GM18909 (cell line): ENCODE results near the gene ERBB4.
"Not testable (repeated sequence)": the region's sequence is repeated elsewhere in the genome, so short reads cannot be mapped to it uniquely, and the experiment has no call there.

Source experiments
- ATAC-seq: cut with Tn5 transposase; IDR thresholded peaks from one replicate; pipeline ENCODE4 v1.9.1; 2021; ENCODE audit warnings: mild to moderate bottlenecking; ENCODE audit not compliant: unreplicated experiment, poor library complexity

The ERBB4 gene

DNA sequence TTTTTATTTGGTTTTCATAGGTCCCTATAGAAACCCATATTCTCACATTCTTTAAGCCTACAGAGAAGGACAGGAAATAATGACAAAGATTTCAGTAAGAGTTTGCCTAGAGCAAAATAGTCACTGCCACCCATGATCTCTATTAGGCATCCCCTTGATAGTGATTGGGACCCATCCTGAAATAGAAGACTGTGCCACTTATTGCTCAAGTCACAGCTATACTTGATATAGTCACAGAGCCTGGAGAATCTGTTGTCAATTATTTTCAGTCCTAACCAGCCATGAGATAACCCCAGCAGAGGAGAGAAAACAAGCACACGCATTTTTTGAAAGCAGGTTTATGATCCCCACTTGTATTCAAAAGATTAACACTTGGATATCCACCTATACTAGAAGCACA lies 8.2 kb downstream of the ERBB4 start:
- ATAC-seq, result no peak

DNA sequence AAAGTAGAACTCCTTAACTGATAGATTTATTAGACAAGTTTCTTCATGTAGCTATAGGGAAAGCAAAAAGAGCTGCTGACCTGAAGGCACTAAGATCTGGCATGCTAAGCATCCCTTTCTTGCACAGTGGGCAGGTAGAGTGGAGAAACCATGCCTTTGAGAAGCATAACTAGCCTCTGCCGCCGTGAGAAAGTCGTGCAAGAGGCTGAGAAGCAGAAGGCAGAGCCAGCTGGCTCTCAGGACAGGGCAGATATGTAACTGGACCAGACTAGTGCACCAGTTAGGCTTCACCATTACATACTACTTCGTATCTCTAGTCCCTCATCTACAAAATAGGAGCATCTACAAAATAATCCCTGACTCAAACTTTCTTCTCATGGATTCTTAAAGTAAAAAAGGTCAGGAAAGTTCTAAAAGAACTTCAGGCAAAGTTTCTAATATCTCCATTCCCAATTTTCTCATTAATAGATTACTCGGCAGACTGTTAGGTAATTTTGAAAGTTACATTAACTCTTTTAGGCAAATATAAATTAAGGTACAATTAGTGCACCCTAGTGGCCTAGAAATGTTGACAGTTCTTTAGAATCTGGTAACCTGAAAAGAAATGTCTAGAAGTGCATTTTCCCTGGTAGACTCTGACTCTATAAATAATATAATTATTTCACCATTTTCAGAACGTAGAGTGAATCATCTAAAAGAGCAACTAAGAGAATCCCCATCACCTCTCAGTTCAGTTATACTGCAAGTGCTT lies 10.3 kb downstream of the ERBB4 start:
- ATAC-seq, result no peak

- no peak for ATAC-seq
Measured at GRCh38 chr2:212526059-212526458, 12.5 kb downstream of the ERBB4 start.

DNA sequence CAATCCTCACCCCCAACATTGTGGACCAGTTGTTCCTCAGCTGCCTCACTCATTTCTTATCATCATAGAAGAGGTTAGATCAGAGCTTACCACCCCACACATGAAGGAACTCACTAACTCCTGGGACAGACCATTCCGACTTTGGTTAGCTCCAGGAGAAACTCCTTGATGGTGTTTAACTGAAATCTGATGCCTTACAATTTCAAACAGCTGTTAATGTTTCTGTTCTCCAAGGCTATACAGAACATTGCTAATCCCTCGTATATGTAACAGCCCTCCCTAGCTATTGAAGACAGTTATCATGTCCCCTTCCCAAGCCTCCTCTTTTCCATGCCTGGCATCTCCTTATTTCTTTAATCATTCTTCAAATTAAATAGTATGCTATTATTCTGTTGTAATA lies 14.8 kb downstream of the ERBB4 start:
- ATAC-seq, result no peak

DNA sequence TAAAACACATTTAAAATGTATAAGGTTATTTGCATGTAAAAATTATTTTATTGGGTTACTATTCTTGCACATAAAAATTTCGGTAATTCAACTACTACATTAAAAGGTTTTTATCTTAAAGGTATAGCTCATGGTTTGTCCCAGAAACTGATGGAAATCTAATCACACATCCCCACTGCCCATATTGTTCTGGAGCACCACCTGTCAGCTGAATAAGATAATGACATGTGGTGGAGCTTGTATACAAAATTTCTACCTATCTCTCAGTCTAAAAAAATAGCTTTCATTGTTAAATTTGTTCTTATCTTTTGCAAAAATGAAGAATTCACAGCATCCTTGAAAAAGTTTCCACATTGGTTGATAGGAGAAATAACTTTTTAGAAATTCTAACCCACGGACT lies 18.3 kb downstream of the ERBB4 start:
- ATAC-seq, result no peak

DNA sequence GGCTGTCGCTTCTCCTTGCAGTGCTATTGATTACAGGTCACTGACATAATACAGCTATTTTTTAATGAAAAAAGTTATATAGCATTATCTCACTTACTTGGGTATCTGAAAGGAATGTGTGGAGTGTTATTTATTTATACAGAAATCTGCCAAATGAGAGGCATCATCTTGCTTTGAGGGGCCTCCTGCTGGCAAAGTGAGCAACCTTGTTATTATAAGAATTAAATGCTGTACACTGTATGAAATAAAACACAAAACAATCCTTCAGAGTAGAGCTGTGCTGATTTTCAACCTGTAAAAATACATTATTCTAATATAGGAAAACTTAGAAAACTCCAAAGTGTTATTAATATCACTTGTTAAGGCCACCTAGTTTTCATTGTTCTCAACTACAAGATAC lies 20.9 kb downstream of the ERBB4 start:
- no peak for ATAC-seq

DNA sequence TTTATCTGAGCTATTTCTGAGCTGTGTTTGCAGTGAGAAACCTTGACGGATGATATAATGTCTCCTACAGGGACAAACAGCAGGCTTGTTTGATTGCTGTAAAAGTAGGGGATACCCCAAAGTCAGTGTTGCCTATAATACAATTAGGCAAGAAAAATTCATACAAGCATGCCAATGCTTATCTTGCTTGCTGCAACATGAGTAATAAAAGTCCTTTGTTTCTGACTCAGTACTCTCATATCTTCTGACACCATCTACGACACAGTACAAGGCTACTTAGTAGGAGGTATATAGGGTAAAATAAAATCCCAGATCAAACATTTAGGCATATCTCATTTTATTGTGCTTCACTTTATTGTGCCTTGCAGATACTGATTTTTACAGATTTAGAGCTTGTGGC lies 33.0 kb downstream of the ERBB4 start:
- ATAC-seq, result no peak

- no peak for ATAC-seq
Measured at GRCh38 chr2:212495046-212495445, 43.6 kb downstream of the ERBB4 start.

- ATAC-seq, result no peak
Measured at GRCh38 chr2:212494418-212495020, 44.1 kb downstream of the ERBB4 start.

DNA sequence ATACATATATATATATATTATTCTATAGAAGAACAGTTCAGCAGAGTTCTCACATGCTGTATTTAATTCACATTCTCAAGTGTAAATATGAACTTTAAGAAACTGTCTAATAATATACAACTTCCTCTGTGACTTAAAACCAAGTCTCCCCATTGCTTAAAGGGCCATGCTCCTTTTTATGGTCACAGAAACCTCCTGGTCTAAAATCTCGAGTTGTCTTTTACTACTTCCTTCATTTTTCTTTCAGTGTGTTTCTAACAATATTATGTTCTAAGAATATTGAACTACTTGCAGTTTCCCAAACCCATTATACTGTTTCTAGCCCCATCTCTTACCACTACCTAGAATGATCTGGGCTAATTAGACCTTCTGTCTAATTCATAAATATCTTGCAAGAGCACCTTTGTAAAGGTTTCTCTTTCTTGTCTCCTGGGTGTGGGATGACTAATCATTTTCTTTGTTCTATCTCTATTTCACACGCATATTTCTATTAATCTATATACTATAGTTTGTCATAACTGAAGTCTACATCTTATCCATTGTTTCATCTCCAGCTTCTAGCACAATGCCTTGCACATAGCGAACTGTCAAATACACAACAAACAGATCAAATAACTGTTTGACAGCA lies 48.8 kb downstream of the ERBB4 start:
- peak; percentile 51 for ATAC-seq

GRCh38 chr2:212488611-212489010 lies 50.0 kb downstream of the ERBB4 start:
- ATAC-seq, result no peak

GRCh38 chr2:212484563-212485080 lies 54.0 kb downstream of the ERBB4 start:
- ATAC-seq, result no peak

DNA sequence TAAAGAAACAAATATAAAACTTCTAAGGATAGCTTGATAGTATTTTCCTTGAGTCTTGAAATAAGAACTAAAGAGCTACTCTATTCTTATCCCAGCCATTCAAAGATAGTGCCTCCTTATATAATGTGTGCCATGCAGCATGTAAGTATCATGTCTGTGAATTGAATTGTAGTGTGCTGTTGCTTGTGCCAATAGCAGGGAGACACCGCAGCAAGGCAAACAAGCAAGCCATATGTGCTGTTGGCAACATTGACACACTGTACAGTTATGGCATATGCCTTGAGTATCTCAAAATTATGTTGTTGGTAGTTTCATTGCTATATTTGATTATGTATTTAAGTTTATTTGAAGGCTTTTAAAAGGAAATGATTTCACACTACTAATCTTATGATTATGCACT lies 58.2 kb downstream of the ERBB4 start:
- ATAC-seq, result no peak

DNA sequence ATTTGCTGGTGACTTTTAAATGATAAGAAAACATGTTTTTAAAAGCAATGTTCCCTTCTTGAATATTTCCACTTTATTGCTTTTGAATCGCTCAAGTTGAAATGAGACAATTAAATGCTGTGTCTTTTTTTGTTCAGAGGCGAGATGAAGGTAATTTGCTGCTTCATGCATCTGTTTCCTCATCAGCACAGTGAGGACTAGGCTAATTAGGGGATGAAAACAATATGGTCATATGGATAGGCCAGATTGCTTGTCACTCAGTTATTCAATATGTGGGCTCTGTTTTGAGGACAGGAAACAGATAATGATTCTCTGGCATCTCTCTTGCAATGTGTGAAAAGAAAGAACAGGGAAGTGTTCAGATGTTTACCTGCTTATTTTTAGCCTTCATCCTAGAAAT lies 61.0 kb downstream of the ERBB4 start:
- ATAC-seq, result no peak

GRCh38 chr2:212473211-212473610 lies 65.4 kb downstream of the ERBB4 start:
- ATAC-seq, result no peak

GRCh38 chr2:212467551-212467950 lies 71.1 kb downstream of the ERBB4 start:
- not testable (repeated sequence) for ATAC-seq

- no peak for ATAC-seq
Measured at GRCh38 chr2:212465456-212465855, 73.1 kb downstream of the ERBB4 start.

DNA sequence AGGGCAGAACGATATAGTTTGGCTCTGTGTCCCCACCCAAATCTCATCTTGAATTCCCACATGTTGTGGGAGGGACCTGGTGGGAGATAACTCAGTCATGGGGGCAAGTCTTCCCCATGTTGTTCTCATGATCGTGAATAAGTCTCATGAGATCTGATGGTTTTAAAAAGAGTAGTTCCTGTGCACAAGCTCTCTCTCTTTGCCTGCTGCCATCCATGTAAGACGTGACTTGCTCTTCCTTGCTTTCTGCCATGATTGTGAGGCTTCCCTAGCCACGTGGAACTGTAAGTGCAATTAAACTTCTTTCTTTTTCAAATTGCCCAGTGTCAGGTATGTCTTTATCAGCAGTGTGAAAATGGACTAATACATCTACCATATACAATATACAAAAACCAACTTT lies 76.9 kb downstream of the ERBB4 start:
- not testable (repeated sequence) for ATAC-seq

DNA sequence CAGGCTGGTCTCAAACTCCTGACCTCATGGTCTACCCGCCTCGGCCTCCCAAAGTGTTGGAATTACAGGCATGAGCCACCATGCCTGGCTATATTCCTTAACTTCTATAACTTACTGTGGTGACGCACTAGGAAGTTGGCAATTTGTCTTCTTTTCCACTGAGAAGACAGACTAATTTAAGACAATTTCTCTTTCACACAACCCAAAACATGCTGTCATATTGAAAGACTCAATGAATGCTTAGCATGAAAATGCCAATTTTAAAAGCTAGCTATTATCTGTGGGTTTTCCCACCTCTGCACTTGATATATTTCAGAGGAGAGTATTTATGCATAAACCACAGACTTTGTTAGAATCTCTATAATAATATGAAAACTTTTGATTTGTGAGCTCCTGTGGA lies 84.5 kb downstream of the ERBB4 start:
- no peak for ATAC-seq

- ATAC-seq, result no peak
Measured at GRCh38 chr2:212451786-212452231, 86.8 kb downstream of the ERBB4 start.

DNA sequence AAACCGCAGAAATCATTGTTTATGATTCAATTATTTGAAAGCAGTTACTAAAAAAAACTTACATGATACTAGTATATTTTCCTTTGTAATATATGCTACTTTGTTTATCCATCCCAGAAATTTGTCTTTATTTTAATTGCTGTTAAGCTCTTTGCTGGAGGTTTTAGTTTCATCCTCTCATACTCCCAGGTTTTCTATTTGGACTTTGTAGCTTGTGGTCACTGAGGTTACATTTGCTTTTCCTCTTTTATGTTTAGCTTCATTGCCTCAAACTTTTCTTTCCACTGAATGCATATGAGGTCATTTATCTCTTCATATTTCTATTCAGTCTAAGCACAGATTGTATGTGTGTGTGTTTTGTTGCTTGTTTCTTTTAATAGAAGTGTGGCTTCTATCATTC lies 89.9 kb downstream of the ERBB4 start:
- no peak for ATAC-seq
